Osteoblast (primary cell): ENCODE measurements around the gene AVL9. TPM values are rescaled to one million over a fixed set of nuclear protein-coding genes. Genes with fewer than 3 reads are reported as not detected.

Source experiments
- DNase-seq: peaks from one replicate; pipeline ENCODE4 v3.0.0; 2011; ENCODE audit warnings: low spot score, mixed read lengths; ENCODE audit not compliant: insufficient read length; ENCODE audit errors: missing footprints
- H2AFZ ChIP-seq: 2 replicates; pipeline ENCODE4 v1.6.0; 2011; ENCODE audit warnings: mild to moderate bottlenecking, low read length
- H3K27ac ChIP-seq: 2 replicates; pipeline ENCODE4 v1.5.1; 2011; ENCODE audit warnings: mild to moderate bottlenecking, low read depth, low read length, moderate library complexity
- H3K27me3 ChIP-seq: 2 replicates; pipeline ENCODE4 v1.6.0; 2012; ENCODE audit warnings: mild to moderate bottlenecking, control low read depth, inconsistent platforms, low read length, moderate library complexity; ENCODE audit not compliant: insufficient read depth
- H3K36me3 ChIP-seq: 2 replicates; pipeline ENCODE4 v1.5.1; 2011; ENCODE audit warnings: mild to moderate bottlenecking, low read length, control low read depth, moderate library complexity; ENCODE audit not compliant: insufficient read depth
- H3K4me1 ChIP-seq: 2 replicates; pipeline ENCODE4 v1.5.1; 2011; ENCODE audit warnings: mild to moderate bottlenecking, low read length, control low read depth, moderate library complexity; ENCODE audit not compliant: insufficient read depth
- H3K4me2 ChIP-seq: 2 replicates; pipeline ENCODE4 v1.6.0; 2011; ENCODE audit warnings: mild to moderate bottlenecking, low read length; ENCODE audit not compliant: insufficient read depth
- H3K4me3 ChIP-seq: fragments of 200-600 bp; sonication (generic); 3 replicates; pipeline ENCODE4 v1.5.1; 2012; ENCODE audit warnings: mild to moderate bottlenecking, low read length, inconsistent platforms; ENCODE audit not compliant: insufficient read depth
- H3K79me2 ChIP-seq: 2 replicates; pipeline ENCODE4 v1.6.0; 2012; ENCODE audit warnings: mild to moderate bottlenecking, low read length, control low read depth, inconsistent platforms; ENCODE audit not compliant: insufficient read depth
- H3K9me3 ChIP-seq: 2 replicates; pipeline ENCODE4 v1.5.1; 2011; ENCODE audit warnings: low read depth, low read length, control low read depth
- H4K20me1 ChIP-seq: 2 replicates; pipeline ENCODE4 v1.6.0; 2012; ENCODE audit warnings: mild to moderate bottlenecking, low read length, control low read depth; ENCODE audit not compliant: insufficient read depth
- CTCF ChIP-seq: IDR thresholded peaks from 2 replicates; pipeline ENCODE4 v1.5.1; 2011; ENCODE audit warnings: mild to moderate bottlenecking, low read depth, low read length, moderate library complexity; ENCODE audit errors: extremely low read depth
- total RNA-seq: library from RNA; depleted of rRNA; stranded (reverse); fragments of >200 nt; gene quantifications from 2 replicates; pipeline ENCODE4 v1.2.3, GENCODE V29; 2012

Gene AVL9
- total RNA-seq, 1 donor, result 32.2 TPM

- no peak overlapping the region for H3K4me3 ChIP-seq
- no peak for TF ChIP-seq CTCF
- peaks cover 10% of the 10 kb centered on the region for H3K4me1 ChIP-seq
- H3K79me2 ChIP-seq, result peaks cover 6% of the 10 kb centered on the region
- H4K20me1 ChIP-seq, result no peaks in the 10 kb centered on the region
- no peak overlapping the region for H2AFZ ChIP-seq
- peaks cover 67% of the 10 kb centered on the region for H3K36me3 ChIP-seq
- DNase-seq, result no peak
- H3K9me3 ChIP-seq, result no peaks in the 10 kb centered on the region
- H3K27me3 ChIP-seq, result no peaks in the 10 kb centered on the region
- H3K4me2 ChIP-seq, result no peak overlapping the region
- no peak overlapping the region for H3K27ac ChIP-seq
These were observed 86.7 kb downstream of the AVL9 start for GRCh38 chr7:32582036-32582435.

- no peak for TF ChIP-seq CTCF
- Histone ChIP-seq H3K27ac (no peak overlapping the region), H4K20me1 (no peaks in the 10 kb centered on the region)
These were observed 88.5 kb downstream of the AVL9 start for GRCh38 chr7:32583791-32584190.

GRCh38 chr7:32586291-32587221 lies 91.3 kb downstream of the AVL9 start:
- peak overlapping the region; percentile 81 for H3K27ac ChIP-seq
- peaks cover 32% of the 10 kb centered on the region for H3K4me1 ChIP-seq
- no peaks in the 10 kb centered on the region for H3K27me3 ChIP-seq
- peak overlapping the region; percentile 25 for H3K4me2 ChIP-seq
- H3K79me2 ChIP-seq, result no peaks in the 10 kb centered on the region
- H3K9me3 ChIP-seq, result no peaks in the 10 kb centered on the region
- H4K20me1 ChIP-seq, result no peaks in the 10 kb centered on the region
- DNase-seq, result peak; percentile 85
- H3K4me3 ChIP-seq, result no peak overlapping the region
- H3K36me3 ChIP-seq, result peaks cover 38% of the 10 kb centered on the region
- TF ChIP-seq CTCF, result no peak
- H2AFZ ChIP-seq, result no peak overlapping the region

More at GRCh38 chr7:32583791-32584190, 88.5 kb downstream of the AVL9 start:
- H3K4me1 ChIP-seq, result peaks cover 28% of the 10 kb centered on the region
- H2AFZ ChIP-seq, result no peak overlapping the region
- no peaks in the 10 kb centered on the region for H3K27me3 ChIP-seq
- DNase-seq, result no peak
- peaks cover 58% of the 10 kb centered on the region for H3K36me3 ChIP-seq
- no peaks in the 10 kb centered on the region for H3K9me3 ChIP-seq
- no peak overlapping the region for H3K4me2 ChIP-seq
- H3K4me3 ChIP-seq, result no peak overlapping the region
- H3K79me2 ChIP-seq, result no peaks in the 10 kb centered on the region

- Histone ChIP-seq H3K4me1 (peaks cover 32% of the 10 kb centered on the region), H3K9me3 (no peaks in the 10 kb centered on the region), H4K20me1 (no peaks in the 10 kb centered on the region), H3K4me2 (peak overlapping the region; percentile 25), H3K4me3 (no peak overlapping the region), H3K27me3 (no peaks in the 10 kb centered on the region), H3K36me3 (peaks cover 29% of the 10 kb centered on the region), H3K79me2 (no peaks in the 10 kb centered on the region), H2AFZ (no peak overlapping the region), H3K27ac (peak overlapping the region; percentile 81)
- peak; percentile 34 for DNase-seq
- TF ChIP-seq CTCF, result no peak
These were observed 92.2 kb downstream of the AVL9 start for GRCh38 chr7:32587411-32587948.
